CD1c-positive myeloid dendritic cell (primary cell): Measurements from ENCODE around the gene SHISA9.

Experiments used
- DNase-seq: peaks from one replicate; pipeline ENCODE4 v3.0.0-alpha.2; 2016; ENCODE audit errors: extremely low spot score

The SHISA9 gene

GRCh38 chr16:13120091-13120490 is 218.7 kb downstream of the SHISA9 start:
- DNase-seq, result no peak

- DNase-seq, result no peak
Measured at GRCh38 chr16:13120557-13120956, 219.2 kb downstream of the SHISA9 start.

GRCh38 chr16:13123991-13124390 is 222.6 kb downstream of the SHISA9 start:
- no peak for DNase-seq

GRCh38 chr16:13127144-13127543 is 225.7 kb downstream of the SHISA9 start:
- DNase-seq, result no peak

GRCh38 chr16:13130586-13130985 is 229.2 kb downstream of the SHISA9 start:
- no peak for DNase-seq

- no peak for DNase-seq
Measured at GRCh38 chr16:13134836-13135235, 233.4 kb downstream of the SHISA9 start.

- no peak for DNase-seq
Measured at GRCh38 chr16:13136901-13137300, 235.5 kb downstream of the SHISA9 start.

- no peak for DNase-seq
Measured at GRCh38 chr16:13138528-13138927, 237.1 kb downstream of the SHISA9 start.

GRCh38 chr16:13139661-13140241 is 238.4 kb downstream of the SHISA9 start:
- no peak for DNase-seq

- DNase-seq, result no peak
Measured at GRCh38 chr16:13143551-13143950, 242.2 kb downstream of the SHISA9 start.

- no peak for DNase-seq
Measured at GRCh38 chr16:13146829-13147228, 245.4 kb downstream of the SHISA9 start.

- no peak for DNase-seq
Measured at GRCh38 chr16:13148294-13148693, 246.9 kb downstream of the SHISA9 start.

- no peak for DNase-seq
Measured at GRCh38 chr16:13148836-13149235, 247.4 kb downstream of the SHISA9 start.

- no peak for DNase-seq
Measured at GRCh38 chr16:13150181-13150885, 248.9 kb downstream of the SHISA9 start.

- DNase-seq, result no peak
Measured at GRCh38 chr16:13153696-13154095, 252.3 kb downstream of the SHISA9 start.

GRCh38 chr16:13154799-13155198 is 253.4 kb downstream of the SHISA9 start:
- no peak for DNase-seq

- DNase-seq, result no peak
Measured at GRCh38 chr16:13155377-13155776, 254.0 kb downstream of the SHISA9 start.

GRCh38 chr16:13155780-13156179 is 254.4 kb downstream of the SHISA9 start:
- DNase-seq, result no peak

GRCh38 chr16:13157082-13157481 is 255.7 kb downstream of the SHISA9 start:
- DNase-seq, result no peak

GRCh38 chr16:13158427-13158826 is 257.0 kb downstream of the SHISA9 start:
- DNase-seq, result no peak

GRCh38 chr16:13165024-13165423 is 263.6 kb downstream of the SHISA9 start:
- DNase-seq, result no peak

- no peak for DNase-seq
Measured at GRCh38 chr16:13168091-13168572, 266.7 kb downstream of the SHISA9 start.

GRCh38 chr16:13171313-13171712 is 269.9 kb downstream of the SHISA9 start:
- DNase-seq, result no peak

- DNase-seq, result no peak
Measured at GRCh38 chr16:13176711-13177110, 275.3 kb downstream of the SHISA9 start.
